AG04450 (cell line): ENCODE results near the gene FAU. TPM values are rescaled to one million over a fixed set of nuclear protein-coding genes. Genes with fewer than 3 reads are reported as not detected.
A peak's percentile ranks its signal among the peaks of the same experiment; 100 is the strongest.

Source experiments
- CTCF ChIA-PET: fragments of 300-600, 350-600 bp; formaldehyde crosslinking; extraction: SDS; loops from one replicate; lab custom pipeline; 2022; ENCODE audit warnings: antibody characterized with exemption, inconsistent platforms; lab: Charles Lee
- POLR2A ChIA-PET: fragments of 350-600 bp; formaldehyde crosslinking; extraction: SDS; loops from one replicate; lab custom pipeline; 2021; ENCODE audit warnings: antibody characterized with exemption, inconsistent platforms; lab: Yijun Ruan, JAX
- DNase-seq: peaks from one replicate; pipeline ENCODE4 v3.0.0-alpha.2; 2011; ENCODE audit warnings: low read depth, low spot score
- H3K27ac ChIP-seq: one replicate; pipeline ENCODE4 v1.5.1; 2012; ENCODE audit warnings: low read depth, low read length, control low read depth
- H3K27me3 ChIP-seq: one replicate; pipeline ENCODE4 v1.6.0; 2012; ENCODE audit warnings: low read length; ENCODE audit not compliant: control insufficient read depth, insufficient read depth
- H3K4me3 ChIP-seq: 2 replicates; pipeline ENCODE4 v1.5.1; 2011; ENCODE audit warnings: mild to moderate bottlenecking, low read depth, low read length, control low read depth
- H3K9me3 ChIP-seq: 2 replicates; pipeline ENCODE4 v1.5.1; 2012; ENCODE audit warnings: low read length; ENCODE audit not compliant: control insufficient read depth, insufficient read depth
- polyA plus RNA-seq: library from polyadenylated mRNA; depleted of rRNA; stranded (reverse); fragments of >200 nt; gene quantifications from 2 replicates; pipeline ENCODE4 v1.2.3, GENCODE V29; 2011
- TF ChIP-seq, protein P1 (sequence below): IDR thresholded peaks from 2 replicates; pipeline ENCODE4 v1.5.1; 2011; ENCODE audit warnings: low read depth, low read length, control low read depth, inconsistent platforms

Gene FAU
- polyA plus RNA-seq, 1 experiment: 426 TPM

GRCh38 chr11:65113839-65114238, 8.1 kb downstream of the FAU start:
- POLR2A ChIA-PET: interaction anchor here (1.2 kb wide), 1 partner anchor 9 kb away, joined by 3 read pairs; the partner anchor contains the start of gene MRPL49
- no peaks in the 10 kb centered on the region for H3K27me3 ChIP-seq
- peaks cover 3% of the 10 kb centered on the region; the same call in 1 of the 2 replicates for H3K9me3 ChIP-seq
- no peak overlapping the region for H3K27ac ChIP-seq
- TF ChIP-seq, protein P1, sequence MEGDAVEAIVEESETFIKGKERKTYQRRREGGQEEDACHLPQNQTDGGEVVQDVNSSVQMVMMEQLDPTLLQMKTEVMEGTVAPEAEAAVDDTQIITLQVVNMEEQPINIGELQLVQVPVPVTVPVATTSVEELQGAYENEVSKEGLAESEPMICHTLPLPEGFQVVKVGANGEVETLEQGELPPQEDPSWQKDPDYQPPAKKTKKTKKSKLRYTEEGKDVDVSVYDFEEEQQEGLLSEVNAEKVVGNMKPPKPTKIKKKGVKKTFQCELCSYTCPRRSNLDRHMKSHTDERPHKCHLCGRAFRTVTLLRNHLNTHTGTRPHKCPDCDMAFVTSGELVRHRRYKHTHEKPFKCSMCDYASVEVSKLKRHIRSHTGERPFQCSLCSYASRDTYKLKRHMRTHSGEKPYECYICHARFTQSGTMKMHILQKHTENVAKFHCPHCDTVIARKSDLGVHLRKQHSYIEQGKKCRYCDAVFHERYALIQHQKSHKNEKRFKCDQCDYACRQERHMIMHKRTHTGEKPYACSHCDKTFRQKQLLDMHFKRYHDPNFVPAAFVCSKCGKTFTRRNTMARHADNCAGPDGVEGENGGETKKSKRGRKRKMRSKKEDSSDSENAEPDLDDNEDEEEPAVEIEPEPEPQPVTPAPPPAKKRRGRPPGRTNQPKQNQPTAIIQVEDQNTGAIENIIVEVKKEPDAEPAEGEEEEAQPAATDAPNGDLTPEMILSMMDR: no peak
- CTCF ChIA-PET: interaction anchor here (1.0 to 1.3 kb wide), 3 partner anchors 16 to 239 kb away, joined by 3 to 5 read pairs (median 4); no protein-coding TSS in a partner anchor
- no peak overlapping the region for H3K4me3 ChIP-seq
- no peak for DNase-seq

DNA sequence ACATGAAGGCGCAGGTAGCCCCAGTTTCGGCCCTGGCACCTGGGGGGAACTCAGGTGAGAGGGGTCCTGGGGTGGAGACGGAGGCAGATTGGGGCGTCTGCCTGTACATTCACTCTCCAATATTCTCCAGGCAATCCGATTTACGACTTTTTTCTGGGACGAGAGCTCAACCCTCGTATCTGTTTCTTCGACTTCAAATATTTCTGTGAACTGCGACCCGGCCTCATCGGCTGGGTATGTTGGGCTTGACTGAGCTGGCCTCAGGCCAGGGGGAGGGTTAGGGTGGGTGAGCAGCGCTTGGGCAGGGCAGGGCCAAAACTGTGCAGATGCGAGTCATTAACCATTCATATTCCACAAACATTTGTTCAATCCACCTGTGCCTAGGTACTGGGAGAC, 8.6 kb downstream of the FAU start:
- H3K9me3 ChIP-seq: peaks cover 3% of the 10 kb centered on the region; the same call in 1 of the 2 replicates
- H3K27ac ChIP-seq: no peak overlapping the region
- no peak for DNase-seq
- ChIA-PET CTCF (interaction anchor here (1.0 to 1.3 kb wide), 5 partner anchors 9 to 28 kb away, joined by 4 to 6 read pairs (median 4); partner anchors contain the start of genes FAU and MRPL49), POLR2A (interaction anchor here (1.2 kb wide), 1 partner anchor 9 kb away, joined by 3 read pairs; the partner anchor contains the start of gene MRPL49)
- H3K27me3 ChIP-seq: no peaks in the 10 kb centered on the region
- TF ChIP-seq, protein P1: no peak
- peak overlapping the region; percentile 62 for H3K4me3 ChIP-seq

DNA sequence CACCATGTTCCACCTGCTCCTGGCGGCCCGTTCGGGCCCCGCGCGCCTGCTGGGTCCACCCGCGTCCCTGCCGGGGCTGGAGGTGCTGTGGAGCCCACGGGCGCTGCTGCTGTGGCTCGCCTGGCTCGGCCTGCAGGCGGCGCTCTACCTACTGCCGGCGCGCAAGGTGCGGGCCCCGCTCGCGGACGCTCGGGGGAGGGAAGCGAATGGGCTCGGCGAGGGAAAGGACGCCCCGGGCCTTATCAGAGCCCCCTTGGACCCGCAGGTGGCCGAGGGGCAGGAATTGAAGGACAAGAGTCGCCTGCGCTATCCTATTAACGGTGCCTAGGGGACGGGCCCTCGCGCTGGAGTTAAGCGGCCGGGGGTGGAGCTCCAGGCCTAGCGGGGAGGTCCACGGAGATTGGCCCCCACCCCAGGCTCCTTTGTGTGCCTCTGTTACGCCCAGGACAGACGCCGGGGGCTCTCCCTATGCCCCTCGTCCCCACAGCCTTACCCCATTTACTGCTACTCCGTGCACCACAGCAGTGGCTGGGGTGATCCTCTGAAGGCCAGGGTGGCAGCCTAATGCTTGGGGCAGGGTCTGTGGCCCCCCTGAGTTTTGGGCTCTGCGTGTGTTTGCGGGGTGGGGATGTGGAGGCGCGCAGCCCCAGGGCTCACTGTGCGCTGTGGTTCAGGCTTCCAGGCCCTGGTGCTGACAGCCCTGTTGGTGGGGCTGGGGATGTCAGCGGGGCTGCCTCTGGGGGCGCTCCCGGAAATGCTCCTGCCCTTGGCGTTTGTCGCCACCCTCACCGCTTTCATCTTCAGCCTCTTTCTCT, 9.2 kb downstream of the FAU start:
- H3K27ac ChIP-seq: no peak overlapping the region

DNA sequence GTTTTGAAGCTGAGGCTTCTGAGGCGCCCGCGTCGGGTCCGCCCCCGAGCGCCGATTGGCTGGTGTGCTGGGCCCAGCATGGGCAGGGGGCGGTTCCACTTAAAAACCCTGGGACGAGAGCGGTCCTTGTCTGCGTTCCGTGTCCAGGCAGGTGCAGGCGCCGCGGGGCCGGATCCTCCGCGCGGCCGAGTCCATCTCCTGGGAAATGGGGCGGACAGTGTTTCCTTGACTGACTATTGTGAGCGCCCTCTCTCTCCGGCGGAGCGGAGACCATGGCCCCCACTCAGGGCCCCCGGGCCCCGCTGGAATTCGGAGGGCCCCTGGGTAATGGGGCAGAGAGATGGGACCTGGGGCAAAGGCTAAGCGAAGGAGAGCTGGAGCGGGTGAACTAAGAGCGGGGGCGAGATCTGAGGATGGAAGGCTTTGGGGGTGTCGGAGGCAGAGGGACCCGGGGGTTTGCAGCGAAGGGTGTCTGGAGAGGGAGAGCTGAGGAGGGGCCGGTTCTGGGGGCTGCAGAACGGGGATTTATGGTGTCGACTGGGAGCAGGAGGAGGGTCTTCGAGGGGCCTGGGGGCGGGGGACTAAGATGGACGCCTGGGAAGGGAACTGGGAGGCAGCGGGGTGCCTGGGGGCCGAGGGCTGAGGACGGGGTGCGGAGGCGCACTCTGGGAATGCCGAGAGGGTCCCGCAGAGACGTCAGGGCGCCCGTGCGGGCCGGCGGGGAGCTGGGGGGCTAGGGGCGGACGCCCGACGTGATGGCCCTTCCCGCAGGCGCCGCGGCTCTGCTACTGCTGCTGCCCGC, 10.0 kb downstream of the FAU start, which contains the start of gene TM7SF2:
TM7SF2 (plus strand) TSS at position 129 of the 802 bp plus-strand sequence; CDS start at position 273, 144 bp downstream.
- TF ChIP-seq, protein P1: no peak
- no peaks in the 10 kb centered on the region; the same call in 1 of the 2 replicates for H3K9me3 ChIP-seq
- DNase-seq: peak; percentile 70
- POLR2A ChIA-PET: interaction anchor here (0.6 to 2.0 kb wide), 2 partner anchors 22 to 141 kb away, joined by 3 to 7 read pairs; partner anchors contain the start of gene SYVN1
- CTCF ChIA-PET: interaction anchor here (0.7 to 5.2 kb wide), 9 partner anchors 9 to 227 kb away, joined by 3 to 48 read pairs (median 4); partner anchors contain the start of genes CAPN1, FAU and MRPL49
- peak within 1 kb of the TSS; percentile 62 for H3K4me3 ChIP-seq
- no peak within 1 kb of the TSS for H3K27ac ChIP-seq
- H3K27me3 ChIP-seq: no peaks in the 10 kb centered on the region

More for the DNA sequence above, 9.2 kb downstream of the FAU start:
- TF ChIP-seq, protein P1: peak; percentile 69
- peak overlapping the region; percentile 62 for H3K4me3 ChIP-seq
- ChIA-PET CTCF (interaction anchor here (1.0 to 2.7 kb wide), 7 partner anchors 9 to 100 kb away, joined by 4 to 15 read pairs (median 4); partner anchors contain the start of genes FAU and MRPL49), POLR2A (no interaction called here)
- no peak for DNase-seq
- H3K27me3 ChIP-seq: no peaks in the 10 kb centered on the region
- H3K9me3 ChIP-seq: peaks cover 3% of the 10 kb centered on the region; the same call in 1 of the 2 replicates
